ENCODE measurements around the gene PRKRA.

Gene PRKRA

GRCh38 chr2:178422097-178422496 lies 28.9 kb downstream of the PRKRA start:
- TF ChIP-seq ZFX (IDR thresholded peaks at IDR 0.05) (no peak), CTCF (conservative IDR thresholded peaks at IDR 0.05) (no peak)

DNA sequence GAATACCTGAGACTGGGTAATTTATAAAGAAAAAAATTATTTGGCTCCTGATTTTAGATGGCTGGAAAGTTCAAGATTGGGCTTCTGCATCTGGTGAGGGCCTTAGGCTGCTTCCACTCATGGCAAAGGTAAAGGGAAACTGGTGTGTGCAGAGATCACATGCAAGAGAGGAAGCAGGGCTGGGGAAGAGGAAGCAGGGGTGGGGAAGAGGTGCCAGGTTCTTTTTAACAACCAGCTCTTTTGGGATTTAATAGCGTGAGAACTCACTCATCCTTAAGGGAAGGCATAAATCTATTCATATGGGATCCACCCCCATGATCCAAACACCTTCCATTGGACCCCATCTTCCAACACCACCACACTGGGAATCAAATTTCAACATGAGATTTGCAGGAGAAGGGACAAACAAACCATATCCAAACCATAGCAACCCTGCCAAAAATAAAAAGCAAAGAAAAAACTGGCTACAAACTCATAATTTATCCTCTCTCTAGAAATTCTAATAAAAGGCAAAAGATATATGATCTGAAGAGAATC lies 30.4 kb downstream of the PRKRA start:
- no peak for TF ChIP-seq CTCF (conservative IDR thresholded peaks at IDR 0.05)
- TF ChIP-seq ZFX (IDR thresholded peaks at IDR 0.05), result no peak
- no peak overlapping the region for H3K27ac ChIP-seq

More at GRCh38 chr2:178422097-178422496, 28.9 kb downstream of the PRKRA start:
- H3K27ac ChIP-seq, result no peak overlapping the region

- TF ChIP-seq ZFX (IDR thresholded peaks at IDR 0.05) (no peak), CTCF (conservative IDR thresholded peaks at IDR 0.05) (peak; percentile 72)
- no peak overlapping the region for H3K27ac ChIP-seq
Measured at GRCh38 chr2:178419123-178419522, 31.9 kb downstream of the PRKRA start.

GRCh38 chr2:178418426-178418825 lies 32.5 kb downstream of the PRKRA start:
- H3K27ac ChIP-seq, result no peak overlapping the region
- TF ChIP-seq ZFX (IDR thresholded peaks at IDR 0.05) (no peak), CTCF (conservative IDR thresholded peaks at IDR 0.05) (no peak)

GRCh38 chr2:178417916-178418315 lies 33.1 kb downstream of the PRKRA start:
- TF ChIP-seq ZFX (IDR thresholded peaks at IDR 0.05), result no peak
- TF ChIP-seq CTCF (conservative IDR thresholded peaks at IDR 0.05), result no peak
- H3K27ac ChIP-seq, result no peak overlapping the region

- TF ChIP-seq CTCF (conservative IDR thresholded peaks at IDR 0.05) (no peak), ZFX (IDR thresholded peaks at IDR 0.05) (no peak)
- no peak overlapping the region for H3K27ac ChIP-seq
Measured at GRCh38 chr2:178415979-178416378, 35.0 kb downstream of the PRKRA start.

- TF ChIP-seq CTCF (conservative IDR thresholded peaks at IDR 0.05) (peak; percentile 91), ZFX (IDR thresholded peaks at IDR 0.05) (no peak)
- H3K27ac ChIP-seq, result no peak overlapping the region
Measured at GRCh38 chr2:178414266-178415247, 36.4 kb downstream of the PRKRA start.
